ENCODE measurements around the gene UPK3A. TPM values are rescaled to one million over a fixed set of nuclear protein-coding genes. Genes with fewer than 3 reads are reported as not detected.

The UPK3A gene
- polyA plus RNA-seq, 1 donor from 2014 or later = not detected

- no peaks in the 10 kb centered on the region for H3K36me3 ChIP-seq (ENCODE audit: insufficient read depth, low read length)
- no peaks in the 10 kb centered on the region for H3K79me2 ChIP-seq (replicated peaks; ENCODE audit: insufficient read depth, low read length)
These were observed 56.7 kb downstream of the UPK3A start for GRCh38 chr22:45341498-45341897.

GRCh38 chr22:45343143-45343542 lies 58.4 kb downstream of the UPK3A start:
- H3K9me3 ChIP-seq (ENCODE audit: low read length) = no peaks in the 10 kb centered on the region
- H3K4me3 ChIP-seq (ENCODE audit: low read length) = no peak overlapping the region
- no peak overlapping the region for H3K4me2 ChIP-seq (ENCODE audit: low read length)
- H3K9ac ChIP-seq (ENCODE audit: low read length) = no peak overlapping the region
- H3K9me2 ChIP-seq (ENCODE audit: insufficient read depth, low read length) = no peaks in the 10 kb centered on the region
- H3K27me3 ChIP-seq (ENCODE audit: insufficient read depth, low read depth, low read length) = no peaks in the 10 kb centered on the region
- H3K27ac ChIP-seq (ENCODE audit: low read length) = no peak overlapping the region
- H4K20me1 ChIP-seq (ENCODE audit: insufficient read depth) = no peaks in the 10 kb centered on the region
- no peaks in the 10 kb centered on the region for H3K36me3 ChIP-seq (ENCODE audit: insufficient read depth, low read length)
- H3K79me2 ChIP-seq (replicated peaks; ENCODE audit: insufficient read depth, low read length) = no peaks in the 10 kb centered on the region
- H3F3A ChIP-seq (ENCODE audit: insufficient read depth, low read length, poor library complexity, severe bottlenecking) = no peaks in the 10 kb centered on the region
- H2AFZ ChIP-seq (ENCODE audit: low read depth, low read length) = no peak overlapping the region
- TF ChIP-seq REST (IDR thresholded peaks at IDR 0.05; ENCODE audit: borderline replicate concordance) (no peak), EP300 (conservative IDR thresholded peaks at IDR 0.05; ENCODE audit: poor library complexity, severe bottlenecking) (no peak), RAD21 (conservative IDR thresholded peaks at IDR 0.05) (no peak), TAF1 (IDR thresholded peaks at IDR 0.05; ENCODE audit: low read depth) (no peak), POLR2AphosphoS5 (IDR thresholded peaks at IDR 0.05) (no peak), EZH2 (IDR thresholded peaks at IDR 0.05; ENCODE audit: borderline replicate concordance, insufficient read depth, low read length, poor library complexity, severe bottlenecking) (no peak), MXI1 (conservative IDR thresholded peaks at IDR 0.05; ENCODE audit: poor library complexity, severe bottlenecking) (no peak), SMC3 (conservative IDR thresholded peaks at IDR 0.05; ENCODE audit: poor library complexity) (no peak)

More at GRCh38 chr22:45341498-45341897, 56.7 kb downstream of the UPK3A start:
- no peaks in the 10 kb centered on the region for H3K9me3 ChIP-seq (ENCODE audit: low read length)
- no peaks in the 10 kb centered on the region for H4K20me1 ChIP-seq (ENCODE audit: insufficient read depth)
- H3K4me3 ChIP-seq (ENCODE audit: low read length) = no peak overlapping the region
- no peak for TF ChIP-seq EZH2 (IDR thresholded peaks at IDR 0.05; ENCODE audit: borderline replicate concordance, insufficient read depth, low read length, poor library complexity, severe bottlenecking)
- TF ChIP-seq RAD21 (conservative IDR thresholded peaks at IDR 0.05) = no peak
- TF ChIP-seq CTCF (IDR thresholded peaks at IDR 0.05; ENCODE audit: poor library complexity, severe bottlenecking) = no peak
- no peak for TF ChIP-seq POLR2AphosphoS5 (IDR thresholded peaks at IDR 0.05)
- no peak for TF ChIP-seq MXI1 (conservative IDR thresholded peaks at IDR 0.05; ENCODE audit: poor library complexity, severe bottlenecking)
- TF ChIP-seq SMC3 (conservative IDR thresholded peaks at IDR 0.05; ENCODE audit: poor library complexity) = no peak
- no peak for TF ChIP-seq TAF1 (IDR thresholded peaks at IDR 0.05; ENCODE audit: low read depth)
- TF ChIP-seq REST (IDR thresholded peaks at IDR 0.05; ENCODE audit: borderline replicate concordance) = no peak
- TF ChIP-seq EP300 (conservative IDR thresholded peaks at IDR 0.05; ENCODE audit: poor library complexity, severe bottlenecking) = no peak
- no peaks in the 10 kb centered on the region for H3K27me3 ChIP-seq (ENCODE audit: insufficient read depth, low read depth, low read length)
- no peak overlapping the region for H3K4me2 ChIP-seq (ENCODE audit: low read length)
- no peak overlapping the region for H2AFZ ChIP-seq (ENCODE audit: low read depth, low read length)
- no peaks in the 10 kb centered on the region for H3F3A ChIP-seq (ENCODE audit: insufficient read depth, low read length, poor library complexity, severe bottlenecking)
- H3K9me2 ChIP-seq (ENCODE audit: insufficient read depth, low read length) = no peaks in the 10 kb centered on the region
- H3K27ac ChIP-seq (ENCODE audit: low read length) = no peak overlapping the region
- no peak overlapping the region for H3K9ac ChIP-seq (ENCODE audit: low read length)

All from neural cell (in vitro differentiated cells).